ENCODE data around the gene OR14J1. TPM values are rescaled to one million over a fixed set of nuclear protein-coding genes. Genes with fewer than 3 reads are reported as not detected.
"Not testable (repeated sequence)": the region's sequence is repeated elsewhere in the genome, so short reads cannot be mapped to it uniquely, and the experiment has no call there.

Gene OR14J1
- total RNA-seq, 3 donors from 2014 or later (not counting 1 experiment from before 2014, with no cell fraction given) = not detected

GRCh38 chr6:29319931-29320330, 18.4 kb downstream of the OR14J1 start:
- no peaks in the 10 kb centered on the region for H3K4me1 Mint-ChIP-seq
- no peak overlapping the region for H3K27ac Mint-ChIP-seq
- DNase-seq = no peak
- peaks cover 7 to 9% of the 10 kb centered on the region in 2 donors for H3K27me3 Mint-ChIP-seq (ENCODE audit: low read depth in 2 of 2)
- no peak overlapping the region for H3K4me3 ChIP-seq (ENCODE audit: low read length)
- H3K9me3 Mint-ChIP-seq = no peaks in the 10 kb centered on the region
- H3K4me1 ChIP-seq (ENCODE audit: control insufficient read depth, insufficient read depth, low read length) = no peaks in the 10 kb centered on the region
- no peaks in the 10 kb centered on the region for H3K36me3 ChIP-seq (ENCODE audit: control insufficient read depth, insufficient read depth, low read length)
- no CpG with 5 or more reads among the region's 2 CpGs for WGBS (ENCODE audit: insufficient coverage)
- ATAC-seq = no peak
- H3K36me3 Mint-ChIP-seq = no peaks in the 10 kb centered on the region
- intact Hi-C loops (cut with micrococcal nuclease) = no loop called here
- TF ChIP-seq CTCF (IDR thresholded peaks at IDR 0.05) = no peak
- H3K9me3 ChIP-seq (ENCODE audit: control insufficient read depth, insufficient read depth, low read length) = no peaks in the 10 kb centered on the region
- H3K27me3 ChIP-seq (ENCODE audit: control insufficient read depth, insufficient read depth, low read length) = peaks cover 3% of the 10 kb centered on the region
- H3K27ac ChIP-seq (ENCODE audit: low read length) = no peak overlapping the region
- H3K4me3 Mint-ChIP-seq = no peak overlapping the region

- H3K9me3 ChIP-seq (ENCODE audit: control insufficient read depth, insufficient read depth, low read length); H3K36me3 ChIP-seq (ENCODE audit: control insufficient read depth, insufficient read depth, low read length); H3K27ac Mint-ChIP-seq; intact Hi-C loops (cut with micrococcal nuclease); H3K9me3 Mint-ChIP-seq; DNase-seq; H3K36me3 Mint-ChIP-seq; H3K27ac ChIP-seq (ENCODE audit: low read length); H3K4me1 Mint-ChIP-seq; H3K4me3 ChIP-seq (ENCODE audit: low read length); H3K4me1 ChIP-seq (ENCODE audit: control insufficient read depth, insufficient read depth, low read length); ATAC-seq; H3K4me3 Mint-ChIP-seq; H3K27me3 ChIP-seq (ENCODE audit: control insufficient read depth, insufficient read depth, low read length): not testable (repeated sequence)
- H3K27me3 Mint-ChIP-seq (ENCODE audit: low read depth in 2 of 2) = peaks cover 3 to 16% of the 10 kb centered on the region in 2 donors
Observed at GRCh38 chr6:29323332-29323731, 21.8 kb downstream of the OR14J1 start.

GRCh38 chr6:29325777-29326176, 24.3 kb downstream of the OR14J1 start:
- Mint-ChIP-seq H3K4me1 (no peaks in the 10 kb centered on the region), H3K27ac (no peak overlapping the region), H3K27me3 (ENCODE audit: low read depth in 2 of 2) (peaks cover 3 to 20% of the 10 kb centered on the region in 2 donors), H3K36me3 (no peaks in the 10 kb centered on the region), H3K9me3 (no peaks in the 10 kb centered on the region), H3K4me3 (no peak overlapping the region)
- Histone ChIP-seq H3K27me3 (ENCODE audit: control insufficient read depth, insufficient read depth, low read length) (no peaks in the 10 kb centered on the region), H3K9me3 (ENCODE audit: control insufficient read depth, insufficient read depth, low read length) (no peaks in the 10 kb centered on the region), H3K36me3 (ENCODE audit: control insufficient read depth, insufficient read depth, low read length) (no peaks in the 10 kb centered on the region), H3K4me3 (ENCODE audit: low read length) (no peak overlapping the region), H3K27ac (ENCODE audit: low read length) (no peak overlapping the region), H3K4me1 (ENCODE audit: control insufficient read depth, insufficient read depth, low read length) (no peaks in the 10 kb centered on the region)
- DNase-seq (no peak), ATAC-seq (no peak)
- intact Hi-C loops (cut with micrococcal nuclease) = no loop called here
- WGBS (ENCODE audit: insufficient coverage) = 90% methylated on average over 3 of the region's 4 CpGs
- no peak for TF ChIP-seq CTCF (IDR thresholded peaks at IDR 0.05)

DNA sequence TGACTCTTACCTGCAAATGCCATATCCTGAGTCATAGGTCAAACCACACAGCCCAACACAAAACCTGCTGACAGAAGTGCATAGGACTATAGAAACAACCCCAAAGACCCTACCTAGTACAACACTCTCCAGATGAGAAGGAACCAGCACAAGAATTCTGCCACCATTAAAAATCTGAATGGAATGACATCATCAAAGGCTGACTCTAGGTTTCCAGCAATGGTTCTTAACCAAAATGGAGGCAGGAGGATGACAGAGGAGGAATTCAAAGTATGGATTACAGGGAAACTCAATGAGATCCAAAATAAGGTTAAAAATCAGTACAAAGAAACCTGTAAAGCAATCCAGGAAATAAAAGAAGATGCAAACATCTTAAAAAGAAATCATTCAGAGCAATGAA, 31.2 kb downstream of the OR14J1 start:
- Mint-ChIP-seq H3K27me3 (ENCODE audit: low read depth in 2 of 2) (peaks cover 2 to 23% of the 10 kb centered on the region in 2 donors), H3K4me3 (no peak overlapping the region), H3K9me3 (no peaks in the 10 kb centered on the region), H3K36me3 (no peaks in the 10 kb centered on the region), H3K4me1 (no peaks in the 10 kb centered on the region), H3K27ac (no peak overlapping the region)
- H3K4me1 ChIP-seq (ENCODE audit: control insufficient read depth, insufficient read depth, low read length) = no peaks in the 10 kb centered on the region
- no peaks in the 10 kb centered on the region for H3K36me3 ChIP-seq (ENCODE audit: control insufficient read depth, insufficient read depth, low read length)
- H3K4me3 ChIP-seq (ENCODE audit: low read length) = no peak overlapping the region
- DNase-seq (no peak), ATAC-seq (no peak)
- no peak for TF ChIP-seq CTCF (IDR thresholded peaks at IDR 0.05)
- no peak overlapping the region for H3K27ac ChIP-seq (ENCODE audit: low read length)
- peaks cover 7% of the 10 kb centered on the region for H3K27me3 ChIP-seq (ENCODE audit: control insufficient read depth, insufficient read depth, low read length)
- intact Hi-C loops (cut with micrococcal nuclease) = no loop called here
- H3K9me3 ChIP-seq (ENCODE audit: control insufficient read depth, insufficient read depth, low read length) = no peaks in the 10 kb centered on the region

Data from natural killer cell (primary cell).